IMR-90 (cell line): Measurements from ENCODE around the gene GIMAP1.

Experiments used
- CEBPB ChIP-seq: IDR thresholded peaks from 2 replicates; pipeline ENCODE4 v1.6.1; 2012; ENCODE audit warnings: low read depth, low read length, improper control_type of control experiment
- TF ChIP-seq, protein P1 (sequence below): conservative IDR thresholded peaks from 2 replicates; pipeline ENCODE4 v1.5.1; 2012; ENCODE audit warnings: mild to moderate bottlenecking, low read depth, low read length, improper control_type of control experiment

DNA sequence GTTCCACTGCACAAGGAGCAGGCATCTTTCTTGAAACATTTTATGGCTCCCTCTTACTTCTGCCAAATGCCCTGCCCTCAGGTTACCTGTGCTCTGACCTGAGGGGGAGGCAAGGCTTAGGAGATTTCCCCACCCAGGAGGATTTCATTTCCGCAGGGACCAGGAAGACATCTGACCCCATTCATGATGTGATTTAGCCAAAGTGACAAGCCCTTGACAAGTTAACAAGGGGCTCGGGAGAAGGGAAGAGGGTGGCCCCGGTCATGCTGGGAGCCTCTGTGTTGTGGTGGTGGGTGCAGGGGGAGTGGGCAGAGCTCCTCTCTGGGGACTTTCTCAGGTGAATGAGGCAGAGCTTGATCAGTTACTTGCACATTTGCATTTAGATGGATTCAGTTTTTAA is 39.8 kb downstream of the GIMAP1 start:
- TF ChIP-seq, protein P1, sequence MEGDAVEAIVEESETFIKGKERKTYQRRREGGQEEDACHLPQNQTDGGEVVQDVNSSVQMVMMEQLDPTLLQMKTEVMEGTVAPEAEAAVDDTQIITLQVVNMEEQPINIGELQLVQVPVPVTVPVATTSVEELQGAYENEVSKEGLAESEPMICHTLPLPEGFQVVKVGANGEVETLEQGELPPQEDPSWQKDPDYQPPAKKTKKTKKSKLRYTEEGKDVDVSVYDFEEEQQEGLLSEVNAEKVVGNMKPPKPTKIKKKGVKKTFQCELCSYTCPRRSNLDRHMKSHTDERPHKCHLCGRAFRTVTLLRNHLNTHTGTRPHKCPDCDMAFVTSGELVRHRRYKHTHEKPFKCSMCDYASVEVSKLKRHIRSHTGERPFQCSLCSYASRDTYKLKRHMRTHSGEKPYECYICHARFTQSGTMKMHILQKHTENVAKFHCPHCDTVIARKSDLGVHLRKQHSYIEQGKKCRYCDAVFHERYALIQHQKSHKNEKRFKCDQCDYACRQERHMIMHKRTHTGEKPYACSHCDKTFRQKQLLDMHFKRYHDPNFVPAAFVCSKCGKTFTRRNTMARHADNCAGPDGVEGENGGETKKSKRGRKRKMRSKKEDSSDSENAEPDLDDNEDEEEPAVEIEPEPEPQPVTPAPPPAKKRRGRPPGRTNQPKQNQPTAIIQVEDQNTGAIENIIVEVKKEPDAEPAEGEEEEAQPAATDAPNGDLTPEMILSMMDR, result no peak
- TF ChIP-seq CEBPB, result no peak
